Stimulated activated CD8-positive, alpha-beta memory T cell treated with anti-CD3 and anti-CD28 coated beads, Interleukin-15, amount 100 ng/mL, for 4 hours (primary cell): ENCODE data around the gene PRKN.

Source experiments
- DNase-seq, 2 donors: peaks; one replicate each; pipeline ENCODE4 v3.0.0-alpha.2; 2020; ENCODE audit warnings: low read depth in 2 of 2

Gene PRKN

DNA sequence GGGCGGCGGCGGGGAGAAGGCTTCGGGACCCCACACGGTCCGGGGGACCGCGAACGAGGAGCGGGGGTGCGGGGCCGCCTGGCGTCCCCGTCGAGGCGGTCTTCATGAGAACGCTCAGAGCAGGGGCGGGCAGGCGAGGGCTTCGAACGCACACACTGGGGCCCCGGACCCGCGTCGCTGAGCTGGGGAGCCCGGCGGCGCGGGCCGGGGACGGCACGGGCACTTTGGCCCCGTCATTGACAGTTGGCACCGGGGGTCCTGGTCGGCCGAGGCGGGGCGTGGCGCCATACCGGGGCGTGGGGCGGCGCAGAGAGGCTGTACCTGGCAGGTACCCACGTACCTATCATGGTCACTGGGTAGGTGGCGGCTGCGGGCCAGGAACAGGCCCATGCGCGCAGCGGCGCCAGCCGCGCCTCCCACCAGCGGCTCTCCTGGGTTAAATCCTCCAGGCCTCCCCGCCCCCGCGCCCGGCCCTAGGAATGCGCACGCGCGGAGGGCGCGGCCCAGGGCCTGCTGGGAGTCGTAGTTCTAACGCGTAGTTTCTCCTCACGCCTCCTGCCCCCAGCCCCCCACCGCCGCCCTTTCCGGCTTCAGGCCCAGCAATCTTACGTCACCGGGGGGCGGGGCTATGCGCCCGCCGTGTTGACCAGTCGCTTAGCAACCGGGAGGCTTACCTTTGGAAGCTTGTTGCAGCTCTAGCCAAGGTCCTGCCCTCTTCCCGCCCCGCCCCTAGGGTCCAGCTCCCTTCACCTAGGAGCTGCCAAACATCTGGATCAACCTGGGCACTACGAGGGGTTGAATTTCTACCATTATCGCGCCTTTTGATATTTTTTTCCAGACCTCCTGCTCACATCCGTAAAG lies at the start of gene PRKN, which contains the start of gene PACRG:
TSS of gene PRKN (minus strand) at position 445 of the 861 bp plus-strand sequence.
TSS of gene PACRG (plus strand) at position 653 of the 861 bp plus-strand sequence.
- DNase-seq = peak; percentile 91 to 93

DNA sequence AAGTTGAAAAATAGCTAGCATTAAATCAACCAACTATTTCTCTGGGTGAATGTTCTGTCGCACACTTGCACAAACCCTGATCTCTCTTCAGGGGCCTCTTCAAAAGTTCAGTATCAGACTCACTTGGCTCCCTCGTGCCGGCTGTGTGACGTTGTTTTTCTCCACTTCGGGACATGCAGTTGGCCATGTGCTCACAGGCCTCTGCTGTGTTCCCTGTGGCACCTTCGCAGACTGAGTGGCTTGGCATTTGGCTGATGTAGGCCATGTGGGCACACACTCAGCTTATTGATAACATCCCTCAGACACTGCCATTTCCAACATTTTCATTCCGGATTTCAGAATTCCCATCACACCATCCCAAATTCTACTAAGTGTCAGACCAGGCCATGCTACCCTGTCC lies 49.5 kb upstream of the PRKN start:
- no peak for DNase-seq

DNA sequence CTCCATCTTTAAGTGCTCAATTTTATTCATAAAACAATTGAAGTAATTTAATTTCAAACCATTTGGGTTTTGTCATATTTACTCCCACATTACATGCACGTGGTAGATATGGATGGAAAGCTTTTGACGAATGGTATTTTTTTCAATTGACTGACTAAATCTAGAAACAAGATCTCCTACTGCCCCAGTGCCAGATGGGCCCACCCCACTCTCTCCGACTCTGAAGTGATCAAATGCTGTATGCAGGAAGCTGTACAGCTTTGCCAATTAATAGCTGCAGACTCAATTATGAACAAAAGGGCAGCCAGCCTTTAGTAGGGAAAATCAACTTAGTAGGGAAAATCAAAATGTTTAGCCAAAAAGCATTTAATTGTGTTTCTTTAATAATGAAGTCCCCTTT lies 46.4 kb upstream of the PRKN start:
- DNase-seq = no peak

DNA sequence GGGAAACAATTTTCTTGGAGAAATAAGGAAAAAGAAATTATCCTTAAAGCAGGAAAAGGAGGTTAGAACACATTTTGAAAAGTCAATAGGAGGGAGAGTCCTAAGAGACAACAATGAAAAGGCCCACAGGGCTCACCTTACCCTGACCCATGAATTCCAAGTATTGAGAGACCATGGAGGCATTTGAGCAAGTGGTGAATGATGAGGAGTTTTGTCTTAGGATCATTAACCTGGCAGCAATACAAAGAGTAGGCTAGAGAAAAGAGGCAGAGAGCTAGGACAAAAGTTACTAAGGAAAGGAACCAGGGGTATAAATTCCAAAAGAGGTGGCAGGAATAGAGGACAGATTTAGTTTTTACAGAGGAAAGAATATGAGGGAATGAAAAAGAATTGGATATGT lies 44.9 kb upstream of the PRKN start:
- no peak for DNase-seq

DNA sequence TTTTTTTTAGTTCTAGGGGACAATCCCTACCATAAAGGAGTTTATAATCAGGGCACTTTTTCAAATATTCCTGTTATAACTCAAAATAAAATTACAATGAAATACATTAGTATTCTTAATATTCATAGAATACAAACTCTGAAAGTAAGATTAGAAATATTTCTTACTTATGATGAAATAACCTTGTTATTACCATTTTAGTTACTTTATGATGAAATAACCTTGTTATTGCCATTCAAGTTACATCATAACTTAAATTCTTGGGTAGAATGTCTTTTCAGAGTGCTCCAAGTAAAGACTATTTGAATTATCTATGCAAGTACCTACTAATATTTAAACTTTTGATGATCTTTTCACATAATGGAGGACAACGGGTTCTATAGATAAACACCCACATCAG lies 43.4 kb upstream of the PRKN start:
- DNase-seq = no peak

DNA sequence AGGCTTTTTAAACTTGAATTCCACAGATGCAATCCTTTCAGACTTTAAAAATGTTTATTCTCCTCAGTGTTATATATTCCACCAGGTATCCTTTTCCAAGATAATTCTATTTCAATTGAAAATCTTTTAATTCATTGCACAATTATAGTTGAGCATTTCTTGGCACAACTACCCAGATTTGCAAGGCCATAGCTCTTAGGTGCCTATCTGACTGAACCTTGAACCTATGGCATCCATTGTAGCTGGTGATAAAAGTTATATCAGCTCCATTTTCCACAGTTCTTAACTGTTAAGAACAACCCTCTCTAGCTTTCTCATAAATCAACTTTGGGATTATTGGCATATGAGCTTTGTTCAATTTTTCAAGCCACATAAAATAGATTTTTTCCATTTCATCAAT lies 42.6 kb upstream of the PRKN start:
- DNase-seq = no peak

DNA sequence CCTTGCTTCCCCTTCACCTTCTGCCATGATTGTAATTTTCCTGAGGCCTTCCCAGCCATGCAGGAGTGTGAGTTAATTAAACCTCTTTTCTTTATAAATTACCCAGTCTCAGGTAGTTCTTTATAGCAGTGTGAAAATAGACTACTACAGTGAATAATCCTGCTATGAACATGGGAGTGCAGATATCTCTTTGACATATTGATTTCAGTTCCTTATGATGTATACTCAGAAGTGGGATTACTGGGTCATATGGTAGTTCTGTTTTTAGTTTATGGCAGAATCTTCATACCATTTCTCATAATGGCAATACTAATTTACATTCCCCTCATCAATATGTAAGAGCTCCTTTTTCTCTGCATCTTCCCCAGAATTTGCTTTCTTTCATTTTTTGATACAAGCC lies 26.2 kb upstream of the PRKN start:
- DNase-seq = no peak

DNA sequence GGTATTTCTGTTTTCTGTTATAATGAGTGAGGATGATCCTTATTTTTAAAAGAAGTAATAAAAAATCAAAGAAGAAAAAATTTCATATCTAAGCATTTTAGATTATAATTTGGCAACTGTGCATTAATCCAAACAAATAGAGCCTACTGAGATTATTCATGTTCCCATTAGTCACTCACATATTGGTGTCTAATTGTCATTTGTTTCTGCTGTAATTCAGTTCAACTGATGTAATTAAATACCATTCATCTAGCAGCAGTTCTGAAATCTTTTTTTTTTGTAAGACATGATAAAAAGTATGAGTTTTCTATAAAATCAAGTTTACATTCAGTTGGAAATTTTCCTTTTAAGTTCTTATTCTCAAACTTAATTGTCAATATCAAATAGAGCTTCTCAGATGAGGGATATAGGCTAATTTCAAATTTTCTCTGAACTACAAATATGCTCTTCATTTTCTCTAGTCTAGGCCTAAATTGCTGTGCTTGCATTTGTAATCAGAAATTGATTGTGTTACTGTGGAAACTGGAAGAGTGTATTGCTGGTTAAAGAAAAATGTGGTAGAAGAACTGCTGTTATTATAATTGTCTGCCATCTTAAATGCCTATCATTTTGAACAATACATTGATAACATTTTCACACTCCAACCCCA lies 23.8 kb upstream of the PRKN start:
- no peak for DNase-seq

DNA sequence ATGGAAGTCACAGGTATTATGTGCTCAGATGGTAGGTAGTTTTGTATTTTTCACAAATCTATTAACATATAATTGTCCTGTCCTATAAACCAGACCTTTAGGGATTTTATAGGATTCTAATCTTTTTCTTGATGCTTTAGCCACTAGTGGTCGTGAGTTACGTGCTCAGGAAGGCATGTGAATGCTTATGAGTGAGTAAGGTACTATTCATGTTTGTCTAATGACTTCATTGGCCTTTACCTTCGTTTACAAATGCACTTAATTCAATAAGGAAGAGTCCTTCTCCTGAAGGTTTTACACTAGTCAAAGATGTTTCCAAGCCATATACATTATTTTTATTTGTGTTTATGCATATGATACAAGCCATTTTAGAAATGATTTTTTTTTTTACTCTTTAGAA lies 23.2 kb upstream of the PRKN start:
- DNase-seq = no peak

DNA sequence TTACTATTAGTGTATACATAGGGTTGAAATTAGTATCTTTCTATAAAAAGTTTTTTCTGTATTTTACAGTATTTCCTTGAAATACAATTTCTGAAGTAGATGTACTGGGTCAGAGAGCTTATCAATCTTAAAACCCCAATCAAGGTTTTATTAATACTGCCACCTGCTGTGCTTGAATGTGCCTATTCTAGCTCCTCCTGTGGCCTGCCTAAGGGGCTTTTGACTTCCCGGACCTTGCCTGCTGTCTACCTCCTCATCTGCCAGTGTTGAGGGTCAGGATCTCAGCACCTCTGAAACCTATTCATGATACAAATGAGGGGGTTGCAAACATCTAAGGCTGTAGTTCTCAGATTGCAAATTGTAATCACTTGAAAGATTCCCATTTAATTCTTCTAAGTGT lies 9.4 kb upstream of the PRKN start:
- no peak for DNase-seq

DNA sequence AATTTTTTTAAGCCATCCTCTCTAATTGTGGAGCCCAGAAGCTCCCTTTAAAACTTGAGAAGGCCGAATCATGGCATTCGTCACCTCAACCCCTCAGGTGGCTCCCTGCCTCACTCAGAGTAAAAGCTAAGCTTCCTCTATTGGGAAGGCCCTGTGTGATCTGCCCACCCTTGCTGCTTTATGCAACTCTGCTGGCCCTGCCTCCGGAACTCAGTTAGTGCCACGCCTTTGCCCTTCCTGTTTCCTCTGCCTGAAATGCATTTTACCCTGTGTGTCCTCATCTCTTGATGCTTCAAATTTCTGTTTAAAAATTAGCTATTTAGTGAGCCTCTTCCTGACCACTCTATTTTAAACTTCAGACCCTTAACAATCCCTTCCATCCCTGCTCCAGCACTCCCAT lies 5.9 kb upstream of the PRKN start:
- no peak for DNase-seq

DNA sequence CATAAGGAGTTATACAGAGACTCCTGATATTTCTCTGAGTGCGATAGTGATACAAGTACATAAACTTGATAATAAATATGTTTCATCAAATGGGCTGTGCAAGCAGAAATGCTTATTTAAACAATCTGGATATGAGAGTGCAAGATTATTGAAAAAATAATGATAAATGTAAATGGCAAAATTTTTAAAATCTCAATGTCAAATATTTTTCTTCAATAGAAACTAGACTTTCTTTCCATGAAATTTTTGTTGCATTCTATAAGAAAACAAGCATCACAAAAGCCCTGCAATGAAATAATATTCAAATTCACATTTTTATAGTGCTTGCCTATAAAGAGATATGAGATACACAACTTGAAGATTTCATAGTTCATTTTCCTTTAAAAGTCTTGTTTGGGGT lies 2.9 kb upstream of the PRKN start:
- no peak for DNase-seq

DNA sequence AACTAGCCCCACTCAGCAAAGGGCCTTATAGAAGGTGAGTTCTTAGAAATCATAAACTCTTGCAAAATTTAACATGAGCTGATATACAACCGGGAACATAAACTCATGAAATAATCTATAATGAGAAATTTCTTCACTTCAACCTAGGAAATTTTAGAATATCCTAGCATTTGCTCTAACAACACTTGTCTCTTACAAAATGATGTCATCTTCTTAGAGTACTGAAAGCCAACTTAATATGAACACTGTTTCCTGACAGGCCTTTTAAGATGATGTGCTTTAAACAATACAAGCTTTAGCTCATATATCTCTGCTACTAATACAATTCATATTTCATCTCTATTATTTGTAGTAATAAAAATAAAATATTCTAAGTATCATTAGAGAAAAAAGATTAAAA lies 1.1 kb upstream of the PRKN start:
- no peak for DNase-seq

DNA sequence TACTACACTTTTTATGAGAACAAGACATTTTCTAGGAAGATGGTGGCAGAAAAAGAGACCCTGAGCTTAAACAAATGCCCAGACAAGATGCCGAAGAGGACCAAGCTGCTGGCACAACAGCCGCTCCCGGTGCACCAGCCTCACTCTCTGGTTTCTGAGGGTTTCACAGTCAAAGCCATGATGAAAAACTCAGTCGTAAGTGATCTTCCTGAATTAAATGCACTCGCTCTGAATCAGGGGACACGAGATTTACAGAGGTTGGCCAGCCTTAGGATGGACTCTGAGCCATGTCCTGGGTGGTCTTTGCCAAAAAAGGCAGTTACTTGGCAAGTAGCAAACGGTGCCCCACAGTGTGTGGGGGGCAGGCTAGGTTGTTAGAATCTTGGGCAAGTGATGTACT lies 631 bp upstream of the PRKN start:
- no peak for DNase-seq

DNA sequence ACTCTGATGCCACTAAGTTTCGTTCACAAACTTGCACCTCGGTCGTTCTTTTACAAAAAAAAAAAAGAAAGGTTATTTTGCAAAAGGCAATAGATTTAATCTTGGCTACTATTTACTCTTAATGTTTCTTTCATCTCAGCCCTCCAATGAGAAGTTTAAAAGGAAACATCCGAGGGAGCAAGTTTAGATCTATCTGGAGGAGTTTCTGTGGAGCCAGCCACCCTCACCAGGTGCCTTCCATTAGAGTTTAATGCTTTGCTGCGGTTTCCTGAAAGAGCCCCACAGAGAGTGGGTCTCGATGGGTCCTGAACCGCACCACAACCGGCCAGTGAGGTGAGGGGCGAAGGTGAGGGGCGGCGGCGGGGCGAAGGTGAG lies 632 bp downstream of the PRKN start:
- no peak for DNase-seq

DNA sequence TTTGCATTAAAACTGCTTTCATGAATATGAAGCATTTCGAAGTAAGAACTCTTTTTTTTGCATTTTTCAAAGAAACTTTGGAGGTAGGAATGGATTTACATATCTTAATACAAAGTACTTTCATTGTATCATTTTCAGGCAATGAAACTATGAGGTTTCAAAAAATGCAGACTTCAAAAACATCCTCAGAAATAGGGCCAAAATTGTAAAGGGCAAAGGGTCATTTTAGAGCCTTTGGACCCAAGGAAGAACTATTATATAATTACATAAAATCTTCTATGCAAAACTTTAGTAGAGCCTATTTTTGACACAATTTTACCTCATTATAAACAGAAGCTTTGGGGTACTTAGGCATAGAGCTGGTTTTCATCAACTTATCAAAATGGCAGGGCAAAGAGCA lies 4.9 kb downstream of the PRKN start:
- no peak for DNase-seq

DNA sequence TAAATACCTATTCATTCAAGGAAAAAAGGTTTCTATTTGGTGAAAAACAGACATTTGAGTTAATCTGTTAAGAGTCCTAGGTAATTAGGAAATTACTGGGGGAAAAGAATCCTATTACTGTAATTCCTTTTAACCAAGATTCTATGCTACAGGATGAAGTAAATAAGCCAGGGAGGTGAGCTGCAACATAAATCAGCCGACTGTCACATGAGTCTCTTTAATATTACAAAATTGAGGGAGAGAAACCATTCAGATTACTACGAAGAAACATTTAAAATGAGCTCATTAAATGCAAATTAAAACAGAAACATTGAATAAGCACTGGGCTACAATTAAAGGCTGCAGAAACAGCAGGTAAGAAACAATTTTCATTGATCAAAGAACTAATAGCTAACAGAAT lies 5.3 kb downstream of the PRKN start:
- DNase-seq = no peak

DNA sequence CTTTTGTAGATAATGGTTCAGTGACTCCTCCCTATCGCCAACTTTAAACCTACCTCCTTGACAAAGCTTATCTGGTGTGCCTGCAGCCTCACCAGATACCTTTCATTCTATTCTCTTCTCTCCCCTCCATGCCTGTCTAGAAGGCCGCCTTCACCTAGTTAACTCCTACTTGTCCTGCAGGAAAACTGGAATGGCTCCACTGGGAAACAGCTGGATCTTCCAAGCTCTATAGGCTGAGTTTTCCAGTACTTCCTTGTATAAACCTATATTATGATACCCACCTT lies 6.2 kb downstream of the PRKN start:
- DNase-seq = no peak

DNA sequence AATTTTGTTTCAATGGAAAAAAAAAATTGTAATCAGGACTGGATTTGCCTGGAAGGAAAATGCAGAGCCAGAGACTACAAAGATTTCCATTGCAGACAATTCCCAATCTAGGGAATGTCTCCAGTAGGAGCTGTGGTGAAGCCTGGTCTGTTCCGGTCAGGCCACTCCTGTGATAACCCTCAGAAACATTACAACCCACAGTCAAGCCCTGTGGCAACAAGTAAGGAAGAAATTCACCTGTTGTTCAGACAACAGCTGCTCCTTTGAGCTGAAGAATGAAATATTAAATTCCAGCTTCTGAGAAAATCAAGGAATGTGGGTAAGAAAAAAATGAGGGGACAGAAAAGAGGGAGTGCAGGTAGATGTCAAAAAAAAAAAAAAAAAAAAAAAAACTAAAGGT lies 8.0 kb downstream of the PRKN start:
- DNase-seq = no peak

DNA sequence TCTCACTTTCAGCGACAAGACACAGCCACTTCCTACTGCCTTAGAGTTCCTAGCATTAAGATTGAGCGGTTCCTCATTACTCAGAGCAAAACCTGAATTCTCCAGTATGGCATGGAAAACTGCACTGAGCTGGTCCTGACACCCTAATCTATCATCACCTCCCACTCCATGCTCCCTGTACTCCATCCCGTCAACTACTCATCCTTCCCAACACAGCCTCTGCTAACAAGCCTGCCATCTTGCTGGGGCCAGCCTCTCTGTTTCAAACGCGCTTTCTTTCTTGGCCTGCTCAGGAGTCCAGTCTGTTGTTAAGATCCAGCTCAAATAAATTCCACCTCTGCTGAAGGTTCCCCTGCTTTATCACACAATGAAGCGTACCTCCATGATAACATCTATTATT lies 12.0 kb downstream of the PRKN start:
- DNase-seq = no peak

DNA sequence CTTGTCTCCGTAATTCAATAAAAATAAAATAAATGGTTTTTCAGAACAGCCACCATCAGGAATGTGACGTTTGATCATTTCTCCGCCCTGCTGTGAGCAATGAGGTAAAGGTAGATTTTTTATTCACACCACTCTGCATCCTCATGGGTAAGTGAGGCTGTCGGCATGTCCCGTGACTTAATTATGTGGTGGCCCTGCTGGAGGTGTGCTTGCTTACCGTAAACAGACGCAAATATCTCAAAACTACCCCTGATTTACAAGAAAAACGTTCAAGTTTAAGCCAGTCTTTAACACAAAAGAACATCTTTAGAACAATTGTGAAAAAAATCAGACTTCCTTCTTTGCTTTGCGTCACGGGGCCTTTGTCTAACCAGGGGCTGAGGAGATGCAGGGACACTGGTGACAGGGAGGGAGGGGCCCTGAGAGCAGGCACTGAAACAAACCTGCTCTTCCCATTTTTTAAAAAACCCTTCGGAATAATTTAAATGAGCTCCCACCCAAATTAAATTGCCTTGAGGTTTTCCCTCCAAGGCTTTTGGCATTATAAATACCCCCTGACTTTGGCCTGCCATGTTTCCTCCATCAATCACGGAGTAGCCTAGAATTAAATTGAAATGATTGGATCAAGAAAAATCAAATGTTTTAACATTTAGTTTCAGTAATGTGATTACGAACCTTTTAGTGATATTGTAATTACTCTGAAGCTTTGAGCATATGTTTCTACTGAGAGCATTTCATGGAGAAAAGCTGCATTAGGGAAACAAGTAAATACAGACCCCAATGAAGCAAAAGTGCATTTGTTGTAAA lies 13.4 kb downstream of the PRKN start:
- no peak for DNase-seq

DNA sequence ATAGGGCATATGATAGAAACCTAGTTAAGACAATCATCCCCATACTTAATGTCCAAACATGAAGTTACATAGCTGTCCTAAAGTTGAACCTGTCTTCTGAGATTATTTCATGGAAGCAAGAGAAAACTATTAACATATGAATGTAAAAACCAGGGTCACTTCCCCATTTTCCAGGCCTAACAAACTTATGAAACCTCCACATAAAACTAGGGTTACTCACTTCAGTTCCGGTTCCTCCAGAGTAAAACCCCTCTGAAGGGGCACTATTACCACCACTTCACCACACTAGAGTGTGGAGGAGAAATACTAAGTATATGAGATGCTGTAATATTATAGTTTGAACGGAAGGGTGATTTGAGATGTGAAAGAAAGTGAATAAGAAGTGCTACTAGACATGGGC lies 14.9 kb downstream of the PRKN start:
- no peak for DNase-seq

DNA sequence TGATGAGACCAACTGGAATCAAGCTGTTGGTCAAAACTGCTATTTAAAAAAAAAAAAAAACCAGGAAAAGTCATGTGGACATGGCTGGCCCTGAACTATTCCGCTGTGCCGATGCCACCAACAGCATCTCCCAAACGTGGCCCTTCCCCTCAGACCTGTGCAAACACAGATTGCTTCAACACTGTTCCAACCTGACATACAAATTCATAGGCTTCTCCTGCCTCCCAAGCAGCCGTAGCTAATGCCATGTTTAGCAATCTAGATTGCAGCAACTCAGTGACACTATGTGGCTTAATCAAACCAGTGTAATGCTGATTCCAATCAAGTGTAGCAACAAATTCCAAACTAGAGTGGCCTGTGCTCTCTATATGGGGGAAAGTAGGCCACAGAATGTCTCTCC lies 16.2 kb downstream of the PRKN start:
- DNase-seq = no peak
